ENCODE data around the gene SPAG7.
A peak's percentile ranks its signal among the peaks of the same experiment; 100 is the strongest.

Gene SPAG7

GRCh38 chr17:4974115-4974670 lies 6.6 kb upstream of the SPAG7 start:
- no peak for DNase-seq (ENCODE audit: low read depth in 2 of 2)

GRCh38 chr17:4973256-4974114 lies 5.9 kb upstream of the SPAG7 start:
- no peak for DNase-seq (ENCODE audit: low read depth in 2 of 2)

GRCh38 chr17:4972752-4973151 lies 5.1 kb upstream of the SPAG7 start:
- DNase-seq (ENCODE audit: low read depth in 2 of 2), result no peak

DNA sequence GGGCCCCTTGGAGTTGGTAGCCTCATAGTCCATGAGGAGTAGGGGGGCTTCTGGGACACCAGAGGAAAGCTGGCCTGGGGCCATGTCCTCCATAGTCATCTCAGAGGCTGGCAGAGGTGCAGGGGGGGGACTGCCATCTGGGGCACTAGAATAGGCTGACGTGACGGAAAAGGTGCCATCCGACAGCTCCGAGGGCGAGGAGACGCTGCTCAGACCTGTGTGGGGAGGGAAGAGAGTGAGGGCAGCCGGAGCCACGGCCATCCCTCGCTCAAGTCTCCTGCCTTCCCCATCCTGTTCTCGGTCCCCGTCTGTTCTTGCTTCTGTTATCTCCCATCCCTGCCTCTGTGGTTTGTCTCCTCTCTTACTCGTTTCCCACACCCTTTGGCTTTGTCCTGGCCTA lies 4.7 kb upstream of the SPAG7 start:
- DNase-seq (ENCODE audit: low read depth in 2 of 2), result no peak

DNA sequence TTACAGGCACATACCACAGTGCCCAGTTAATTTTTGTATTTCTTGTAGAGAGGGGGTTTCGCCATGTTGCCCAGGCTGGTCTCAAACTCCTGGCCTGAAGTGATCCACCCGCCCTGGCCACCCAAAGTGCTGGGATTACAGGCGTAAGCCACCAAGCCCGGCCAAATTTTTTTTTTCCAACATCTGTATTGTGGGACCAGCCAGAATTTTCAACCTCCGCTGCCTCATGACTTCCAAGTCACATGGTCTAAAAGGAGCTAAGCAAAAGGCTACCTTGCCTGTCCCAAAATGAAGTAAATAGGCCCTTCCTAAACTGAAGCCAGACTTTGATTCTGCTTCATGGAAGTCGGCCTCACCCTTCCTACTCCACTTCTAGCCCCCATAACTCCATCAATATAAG lies 4.2 kb upstream of the SPAG7 start:
- DNase-seq (ENCODE audit: low read depth in 2 of 2), result no peak

DNA sequence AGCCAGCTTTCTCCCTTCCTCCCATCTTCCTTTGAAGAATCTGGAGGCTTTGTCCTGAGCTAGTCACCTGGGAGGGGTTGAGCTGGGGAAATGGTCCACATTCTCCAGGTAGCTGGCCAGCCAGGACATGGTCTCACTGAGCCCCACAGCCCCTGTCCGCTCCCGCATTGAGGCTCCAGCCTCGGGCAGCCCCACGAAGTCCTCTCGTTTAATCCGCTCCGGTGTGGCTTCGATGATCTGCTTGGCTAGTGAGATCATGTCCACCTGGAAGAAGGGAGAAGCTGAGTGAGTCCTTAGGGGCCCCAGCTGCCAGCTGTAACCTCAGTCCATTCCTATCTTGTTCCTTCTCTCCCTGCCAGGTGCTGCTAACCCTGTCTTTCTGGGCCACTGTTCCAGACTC lies 2.7 kb upstream of the SPAG7 start:
- no peak for DNase-seq (ENCODE audit: low read depth in 2 of 2)

DNA sequence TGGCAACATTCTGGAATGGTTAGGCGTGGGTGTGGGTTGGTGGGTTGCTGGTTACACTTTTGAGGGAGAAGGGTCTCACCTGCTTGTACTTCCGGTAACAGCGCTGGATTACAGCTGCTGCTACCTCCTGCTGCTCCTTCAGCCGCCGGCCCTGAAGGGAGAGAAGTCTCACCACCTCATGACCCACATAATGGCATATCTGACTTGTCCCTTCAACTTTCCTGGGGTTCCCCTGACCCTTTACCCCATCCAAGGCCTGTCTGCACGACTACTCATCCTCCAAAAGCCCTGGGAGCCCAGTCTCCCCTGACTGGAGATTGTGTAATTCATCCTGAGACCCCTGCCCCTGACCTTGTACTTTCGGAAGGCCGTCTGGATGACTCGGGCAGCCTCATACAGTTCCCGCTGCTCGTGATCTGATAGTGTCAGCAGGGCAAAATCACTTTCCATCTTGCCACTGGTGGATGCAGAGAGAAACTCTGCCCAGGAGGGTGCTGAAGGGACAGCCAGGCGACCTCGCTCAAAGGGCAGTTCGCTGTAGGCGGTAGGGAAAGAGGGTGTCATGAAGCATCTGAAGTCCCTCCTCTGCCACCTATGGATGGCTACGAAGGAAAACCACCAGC lies 2.0 kb upstream of the SPAG7 start:
- DNase-seq (ENCODE audit: low read depth in 2 of 2), result peak; percentile 32 to 42

DNA sequence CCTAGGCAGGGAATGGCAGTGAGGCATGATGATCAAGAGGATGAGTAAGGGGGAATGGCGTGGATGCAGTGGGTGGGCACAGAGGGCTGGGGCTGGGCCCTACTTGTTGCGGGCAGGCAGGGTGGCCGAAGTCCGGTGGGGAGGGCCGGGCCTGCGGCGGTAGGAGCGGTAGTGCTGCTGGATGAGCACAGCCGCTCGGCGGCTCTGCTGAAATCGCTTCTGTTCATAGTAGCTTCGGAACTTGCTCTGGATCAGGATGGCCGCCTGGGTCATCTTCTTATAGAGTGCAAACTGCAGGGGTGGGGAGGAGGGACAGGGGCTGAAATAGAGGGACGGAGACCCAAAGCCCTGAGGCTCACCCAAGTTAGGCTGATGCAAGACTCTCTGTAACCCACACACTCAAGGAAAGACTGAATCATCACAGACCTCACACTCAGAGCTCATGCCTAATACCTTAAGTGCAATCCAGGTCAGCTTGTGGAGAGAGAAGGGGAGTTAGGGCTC lies 1.5 kb upstream of the SPAG7 start:
- DNase-seq (ENCODE audit: low read depth in 2 of 2), result peak in 1 of 2 donors; percentile 34

- peak; percentile 16 to 38 for DNase-seq (ENCODE audit: low read depth in 2 of 2)
Measured at GRCh38 chr17:4968486-4969046, 949 bp upstream of the SPAG7 start.

GRCh38 chr17:4966844-4967538 lies 626 bp downstream of the SPAG7 start:
- DNase-seq (ENCODE audit: low read depth in 2 of 2), result peak; percentile 77 to 93

GRCh38 chr17:4965311-4965986 lies 2.2 kb downstream of the SPAG7 start:
- DNase-seq (ENCODE audit: low read depth in 2 of 2), result no peak

DNA sequence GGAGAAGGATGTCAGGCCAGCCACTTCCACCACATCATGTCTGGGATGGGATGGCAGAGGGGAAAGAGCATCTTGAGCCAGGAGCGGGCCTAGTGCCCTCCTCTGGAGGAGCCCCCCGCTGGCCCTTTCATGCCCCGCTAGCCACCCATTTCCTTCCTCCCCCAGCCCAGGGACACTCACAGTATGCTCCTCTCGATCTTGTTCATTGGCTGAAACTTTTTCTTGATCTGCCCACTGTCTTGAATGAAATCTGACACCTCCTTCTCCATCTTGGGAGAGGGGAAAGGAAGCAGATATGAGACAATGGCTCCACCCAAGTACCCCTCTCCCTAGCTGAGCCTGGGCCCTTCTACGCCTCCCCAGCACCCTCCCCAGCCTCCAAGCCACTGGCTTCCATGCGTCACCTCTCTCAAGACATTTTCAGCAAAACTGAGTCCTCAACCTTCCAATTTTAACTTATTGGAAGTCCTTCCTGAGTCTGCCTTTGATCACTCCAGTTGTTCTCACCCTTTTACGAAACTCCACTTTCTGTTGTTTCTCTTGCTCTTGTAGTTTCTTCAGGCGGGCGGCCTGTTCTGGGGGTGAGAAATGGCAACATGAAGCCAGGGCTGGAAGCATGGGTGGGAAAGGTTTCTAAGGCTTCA lies 7.2 kb downstream of the SPAG7 start:
- DNase-seq (ENCODE audit: low read depth in 2 of 2), result no peak

DNA sequence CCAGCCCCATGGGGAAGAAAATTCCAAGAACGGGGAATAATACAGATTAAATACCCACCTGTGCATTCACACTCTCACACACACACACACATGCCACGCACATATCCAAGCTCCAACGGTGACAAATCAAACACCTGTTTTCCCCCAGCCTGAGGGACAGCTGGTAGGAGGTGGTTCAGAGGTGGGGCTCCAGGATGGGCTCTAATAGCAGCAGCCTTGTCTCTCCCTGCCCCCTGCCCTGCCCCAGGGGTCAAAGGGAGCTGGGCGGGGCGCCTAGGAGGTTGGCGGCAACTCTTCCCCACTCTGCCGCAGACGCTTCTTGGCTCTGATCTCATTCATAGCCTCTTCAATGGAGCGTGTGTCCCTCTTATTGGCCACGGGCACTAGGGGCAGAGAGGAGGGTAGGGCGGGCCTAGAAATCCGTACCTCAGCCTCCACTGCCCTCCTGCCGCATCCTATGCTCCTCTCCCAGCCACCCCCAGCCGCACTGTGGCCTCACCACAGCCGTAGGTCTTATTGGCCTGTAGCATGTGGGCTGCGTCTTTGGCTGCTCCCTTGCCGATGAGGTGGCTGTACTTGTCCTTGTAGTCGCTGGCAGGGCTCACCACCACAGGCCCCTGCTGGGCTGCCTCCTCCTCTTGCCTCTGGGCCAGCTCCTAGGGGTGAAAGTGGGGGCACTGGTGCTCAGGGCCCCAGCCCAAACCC lies 8.2 kb downstream of the SPAG7 start:
- DNase-seq (ENCODE audit: low read depth in 2 of 2), result no peak

GRCh38 chr17:4958102-4958501 lies 9.5 kb downstream of the SPAG7 start:
- DNase-seq (ENCODE audit: low read depth in 2 of 2), result no peak

DNA sequence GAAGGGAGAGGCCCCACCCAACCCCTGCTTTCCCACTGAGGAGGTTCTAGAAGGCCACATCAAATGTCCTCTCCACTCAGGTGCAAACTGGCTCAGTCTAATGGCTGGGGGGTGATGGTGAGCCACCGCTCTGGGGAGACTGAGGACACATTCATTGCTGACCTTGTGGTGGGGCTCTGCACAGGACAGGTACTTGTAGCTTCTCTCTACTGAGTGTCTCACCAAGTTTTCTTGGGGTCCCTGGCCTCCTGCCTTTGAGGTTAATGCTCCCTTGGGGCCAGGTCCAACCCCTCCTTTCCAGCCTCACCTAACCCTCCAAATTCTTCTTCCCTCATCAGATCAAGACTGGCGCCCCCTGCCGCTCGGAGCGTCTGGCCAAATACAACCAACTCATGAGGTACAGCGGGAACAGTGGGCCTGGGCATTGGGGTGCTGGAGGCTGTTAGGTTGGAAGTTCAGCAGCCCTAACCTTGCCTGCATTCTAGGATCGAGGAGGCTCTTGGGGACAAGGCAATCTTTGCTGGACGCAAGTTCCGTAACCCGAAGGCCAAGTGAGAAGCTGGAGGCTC lies 11.0 kb downstream of the SPAG7 start:
- DNase-seq (ENCODE audit: low read depth in 2 of 2), result peak in 1 of 2 donors; percentile 50

DNA sequence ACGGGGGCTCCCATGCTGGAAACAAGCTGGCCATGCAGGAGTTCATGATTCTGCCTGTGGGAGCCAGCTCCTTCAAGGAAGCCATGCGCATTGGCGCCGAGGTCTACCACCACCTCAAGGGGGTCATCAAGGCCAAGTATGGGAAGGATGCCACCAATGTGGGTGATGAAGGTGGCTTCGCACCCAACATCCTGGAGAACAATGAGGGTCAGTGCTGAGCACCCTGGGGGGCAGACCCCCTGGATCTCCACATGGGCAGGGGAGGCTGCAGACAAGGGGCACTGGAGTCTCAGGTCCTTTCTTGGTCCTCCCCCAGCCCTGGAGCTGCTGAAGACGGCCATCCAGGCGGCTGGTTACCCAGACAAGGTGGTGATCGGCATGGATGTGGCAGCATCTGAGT lies 12.5 kb downstream of the SPAG7 start:
- DNase-seq (ENCODE audit: low read depth in 2 of 2), result no peak

DNA sequence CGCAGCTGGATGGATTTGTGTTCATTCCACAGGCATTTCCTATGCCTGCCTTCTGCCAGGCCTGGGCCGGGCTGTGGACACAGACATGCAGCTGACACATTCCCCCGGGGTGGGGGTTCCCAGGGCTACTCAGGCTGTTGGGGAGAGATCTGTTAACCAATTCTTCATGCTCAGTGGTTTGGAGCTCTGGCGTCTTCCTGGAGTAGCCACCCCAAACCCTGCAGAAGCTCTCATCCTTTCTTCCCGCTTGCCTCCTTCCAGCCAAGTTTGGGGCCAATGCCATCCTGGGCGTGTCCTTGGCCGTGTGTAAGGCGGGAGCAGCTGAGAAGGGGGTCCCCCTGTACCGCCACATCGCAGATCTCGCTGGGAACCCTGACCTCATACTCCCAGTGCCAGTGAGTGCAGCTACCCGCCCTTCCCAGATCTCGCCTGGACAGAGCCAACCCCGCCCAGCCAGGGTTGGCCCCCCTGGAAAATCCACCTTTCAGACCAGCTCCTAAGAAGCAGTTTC lies 14.1 kb downstream of the SPAG7 start:
- no peak for DNase-seq (ENCODE audit: low read depth in 2 of 2)

GRCh38 chr17:4951486-4951885 lies 16.1 kb downstream of the SPAG7 start:
- no peak for DNase-seq (ENCODE audit: low read depth in 2 of 2)

DNA sequence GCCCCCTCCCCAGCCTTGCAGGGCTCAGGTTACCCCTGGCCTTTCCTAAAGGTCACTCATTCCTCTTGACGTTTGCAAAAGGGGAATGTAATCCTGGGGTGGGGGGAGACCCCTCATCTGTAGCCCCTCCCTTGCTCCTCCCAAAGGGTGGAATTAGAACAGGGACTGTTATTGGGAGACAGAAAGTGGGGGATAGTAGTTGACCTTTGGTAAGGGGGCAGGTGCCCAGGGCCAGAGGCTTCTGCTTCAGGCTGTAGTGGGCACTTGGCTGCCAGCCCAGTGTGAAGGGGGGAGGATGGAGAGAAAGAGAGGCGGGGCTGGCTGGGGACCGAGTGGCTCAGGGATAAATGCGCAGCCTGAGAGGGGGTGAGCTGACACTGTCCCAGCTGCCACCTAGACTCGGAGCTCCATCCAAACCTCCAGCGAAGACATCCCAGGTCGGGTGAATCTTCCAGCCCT lies 16.8 kb downstream of the SPAG7 start, which contains the start of gene ENO3:
ENO3 (plus strand) TSS at position 374 of the 459 bp plus-strand sequence. CDS start 711 bp downstream, outside the sequence.
- DNase-seq (ENCODE audit: low read depth in 2 of 2), result no peak
